Measurements from ENCODE around the gene PSMD11. TPM values are rescaled to one million over a fixed set of nuclear protein-coding genes. Genes with fewer than 3 reads are reported as not detected.
A peak's percentile ranks its signal among the peaks of the same experiment; 100 is the strongest.

The PSMD11 gene
- polyA plus RNA-seq, 1 of the 3 experiments (the other 2 are of a cell fraction) = 63.1 TPM

DNA sequence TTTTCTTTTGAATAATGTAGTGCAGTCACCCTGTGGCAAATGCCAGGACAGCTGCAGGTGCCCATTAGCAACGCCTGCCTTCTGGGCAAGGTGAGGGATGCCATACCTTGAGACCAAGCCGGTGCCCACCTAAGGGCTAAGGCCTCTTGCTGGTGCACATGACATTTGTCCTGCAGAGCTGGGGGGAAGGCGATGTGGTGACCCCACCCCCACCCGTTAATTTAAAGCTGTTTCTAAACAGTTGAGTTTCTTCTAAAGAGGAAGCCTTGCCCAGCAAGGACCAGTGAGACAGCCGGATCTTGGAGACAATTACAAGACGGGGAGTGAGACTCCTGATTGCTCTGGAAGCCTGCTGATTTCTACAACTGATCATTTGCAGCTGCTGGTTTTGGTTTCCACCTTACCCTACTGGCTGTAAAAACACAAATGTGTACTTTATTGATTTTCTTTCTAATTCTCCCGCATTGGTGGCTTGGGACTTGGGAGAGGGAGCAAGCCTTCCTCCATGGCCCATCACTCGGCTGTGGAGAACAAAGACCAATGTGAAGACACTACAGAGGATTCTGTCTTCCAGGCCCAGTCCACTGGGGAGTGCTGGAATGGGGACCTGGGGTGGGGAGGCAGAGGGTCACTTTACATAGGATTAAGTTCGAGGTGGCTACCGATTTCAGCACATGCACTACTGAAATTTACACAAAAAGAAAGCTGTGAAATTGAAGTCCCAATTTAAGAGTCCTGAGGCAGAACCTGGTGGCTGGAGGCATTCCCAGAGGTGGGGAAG is 45.2 kb downstream of the PSMD11 start:
- Histone ChIP-seq H3K9me3 (no peaks in the 10 kb centered on the region), H3K4me3 (ENCODE audit: low read depth in 2 of 2, low read length in 1 of 2) (peak overlapping the region in 1 of 2 experiments; percentile 1; a peak in 1 of 4 replicates), H3K36me3 (replicated peaks in 1 of 2; ENCODE audit: control insufficient read depth in 1 of 2, insufficient read depth in 2 of 2, low read length in 1 of 2) (peaks cover 0 to 32% of the 10 kb centered on the region in 2 experiments), H3K27me3 (ENCODE audit: insufficient read depth) (no peaks in the 10 kb centered on the region), H3K9ac (no peak overlapping the region), H4K20me1 (ENCODE audit: insufficient read depth) (peaks cover 10% of the 10 kb centered on the region; the same call in 1 of the 2 replicates), H3K4me2 (no peak overlapping the region), H3K4me1 (ENCODE audit: control insufficient read depth in 1 of 2, insufficient read depth in 2 of 2, low read depth in 1 of 2, low read length in 1 of 2) (peaks cover 0 to 49% of the 10 kb centered on the region in 2 experiments; a peak in 2 of 4 replicates), H2AFZ (ENCODE audit: low read depth) (no peak overlapping the region), H3F3A (replicated peaks; ENCODE audit: insufficient read depth) (peaks cover 12% of the 10 kb centered on the region), H3K9me2 (no peaks in the 10 kb centered on the region), H3K79me2 (ENCODE audit: insufficient read depth) (no peaks in the 10 kb centered on the region), H3K27ac (ENCODE audit: low read depth in 2 of 2, low read length in 1 of 2) (peak overlapping the region in 1 of 2 experiments; percentile 40; a peak in 2 of 4 replicates)
- ChIA-PET CTCF (interaction anchor here (0.6 to 11.0 kb wide), 4 partner anchors 28 to 184 kb away, joined by 3 to 102 read pairs (median 4); no protein-coding TSS in a partner anchor), POLR2A (interaction anchor here (0.6 to 1.1 kb wide), 2 partner anchors 9 to 21 kb away, joined by 3 to 4 read pairs; no protein-coding TSS in a partner anchor)
- 86% methylated on average over 8 of the region's 10 CpGs for WGBS (ENCODE audit: low lambda C conversion rate)
- TF ChIP-seq GATA2 (CRISPR knock-in tag; IDR thresholded peaks at IDR 0.05) (no peak), MXI1 (IDR thresholded peaks at IDR 0.05; ENCODE audit: low read depth, low read length) (no peak), JUND (IDR thresholded peaks at IDR 0.05) (no peak), TEAD4 (IDR thresholded peaks at IDR 0.05; ENCODE audit: borderline replicate concordance, insufficient read depth) (no peak), ELF1 (IDR thresholded peaks at IDR 0.05) (no peak), SIN3A (IDR thresholded peaks at IDR 0.05; ENCODE audit: borderline replicate concordance, low read depth, low read length) (no peak), EZH2phosphoT487 (IDR thresholded peaks at IDR 0.05; ENCODE audit: borderline replicate concordance, low read depth) (no peak), NRF1 (IDR thresholded peaks at IDR 0.05; ENCODE audit: low read depth, low read length) (no peak), POLR2AphosphoS5 (IDR thresholded peaks at IDR 0.05; ENCODE audit: low read depth, low read length) (no peak), FOXM1 (IDR thresholded peaks at IDR 0.05; ENCODE audit: low read depth) (no peak), GABPA (IDR thresholded peaks at IDR 0.05; ENCODE audit: low read depth) (no peak), MEF2A (IDR thresholded peaks at IDR 0.05; ENCODE audit: borderline replicate concordance, low read depth) (no peak), TAF1 (IDR thresholded peaks at IDR 0.05; ENCODE audit: borderline replicate concordance, low read depth, low read length) (no peak), SMC3 (IDR thresholded peaks at IDR 0.05; ENCODE audit: low read depth, low read length) (no peak)
- TF ChIP-seq, protein P1, sequence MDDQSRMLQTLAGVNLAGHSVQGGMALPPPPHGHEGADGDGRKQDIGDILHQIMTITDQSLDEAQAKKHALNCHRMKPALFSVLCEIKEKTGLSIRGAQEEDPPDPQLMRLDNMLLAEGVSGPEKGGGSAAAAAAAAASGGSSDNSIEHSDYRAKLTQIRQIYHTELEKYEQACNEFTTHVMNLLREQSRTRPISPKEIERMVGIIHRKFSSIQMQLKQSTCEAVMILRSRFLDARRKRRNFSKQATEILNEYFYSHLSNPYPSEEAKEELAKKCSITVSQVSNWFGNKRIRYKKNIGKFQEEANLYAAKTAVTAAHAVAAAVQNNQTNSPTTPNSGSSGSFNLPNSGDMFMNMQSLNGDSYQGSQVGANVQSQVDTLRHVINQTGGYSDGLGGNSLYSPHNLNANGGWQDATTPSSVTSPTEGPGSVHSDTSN (IDR thresholded peaks at IDR 0.05) = no peak
- TF ChIP-seq, protein P2, sequence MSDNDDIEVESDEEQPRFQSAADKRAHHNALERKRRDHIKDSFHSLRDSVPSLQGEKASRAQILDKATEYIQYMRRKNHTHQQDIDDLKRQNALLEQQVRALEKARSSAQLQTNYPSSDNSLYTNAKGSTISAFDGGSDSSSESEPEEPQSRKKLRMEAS (IDR thresholded peaks at IDR 0.05; ENCODE audit: low read depth) = no peak
- TF ChIP-seq, protein P3, sequence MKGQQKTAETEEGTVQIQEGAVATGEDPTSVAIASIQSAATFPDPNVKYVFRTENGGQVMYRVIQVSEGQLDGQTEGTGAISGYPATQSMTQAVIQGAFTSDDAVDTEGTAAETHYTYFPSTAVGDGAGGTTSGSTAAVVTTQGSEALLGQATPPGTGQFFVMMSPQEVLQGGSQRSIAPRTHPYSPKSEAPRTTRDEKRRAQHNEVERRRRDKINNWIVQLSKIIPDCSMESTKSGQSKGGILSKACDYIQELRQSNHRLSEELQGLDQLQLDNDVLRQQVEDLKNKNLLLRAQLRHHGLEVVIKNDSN (IDR thresholded peaks at IDR 0.05; ENCODE audit: borderline replicate concordance, low read depth) = no peak
- TF ChIP-seq, protein P4, sequence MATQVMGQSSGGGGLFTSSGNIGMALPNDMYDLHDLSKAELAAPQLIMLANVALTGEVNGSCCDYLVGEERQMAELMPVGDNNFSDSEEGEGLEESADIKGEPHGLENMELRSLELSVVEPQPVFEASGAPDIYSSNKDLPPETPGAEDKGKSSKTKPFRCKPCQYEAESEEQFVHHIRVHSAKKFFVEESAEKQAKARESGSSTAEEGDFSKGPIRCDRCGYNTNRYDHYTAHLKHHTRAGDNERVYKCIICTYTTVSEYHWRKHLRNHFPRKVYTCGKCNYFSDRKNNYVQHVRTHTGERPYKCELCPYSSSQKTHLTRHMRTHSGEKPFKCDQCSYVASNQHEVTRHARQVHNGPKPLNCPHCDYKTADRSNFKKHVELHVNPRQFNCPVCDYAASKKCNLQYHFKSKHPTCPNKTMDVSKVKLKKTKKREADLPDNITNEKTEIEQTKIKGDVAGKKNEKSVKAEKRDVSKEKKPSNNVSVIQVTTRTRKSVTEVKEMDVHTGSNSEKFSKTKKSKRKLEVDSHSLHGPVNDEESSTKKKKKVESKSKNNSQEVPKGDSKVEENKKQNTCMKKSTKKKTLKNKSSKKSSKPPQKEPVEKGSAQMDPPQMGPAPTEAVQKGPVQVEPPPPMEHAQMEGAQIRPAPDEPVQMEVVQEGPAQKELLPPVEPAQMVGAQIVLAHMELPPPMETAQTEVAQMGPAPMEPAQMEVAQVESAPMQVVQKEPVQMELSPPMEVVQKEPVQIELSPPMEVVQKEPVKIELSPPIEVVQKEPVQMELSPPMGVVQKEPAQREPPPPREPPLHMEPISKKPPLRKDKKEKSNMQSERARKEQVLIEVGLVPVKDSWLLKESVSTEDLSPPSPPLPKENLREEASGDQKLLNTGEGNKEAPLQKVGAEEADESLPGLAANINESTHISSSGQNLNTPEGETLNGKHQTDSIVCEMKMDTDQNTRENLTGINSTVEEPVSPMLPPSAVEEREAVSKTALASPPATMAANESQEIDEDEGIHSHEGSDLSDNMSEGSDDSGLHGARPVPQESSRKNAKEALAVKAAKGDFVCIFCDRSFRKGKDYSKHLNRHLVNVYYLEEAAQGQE (IDR thresholded peaks at IDR 0.05; ENCODE audit: low read depth, low read length) = no peak
- TF ChIP-seq, protein P5, sequence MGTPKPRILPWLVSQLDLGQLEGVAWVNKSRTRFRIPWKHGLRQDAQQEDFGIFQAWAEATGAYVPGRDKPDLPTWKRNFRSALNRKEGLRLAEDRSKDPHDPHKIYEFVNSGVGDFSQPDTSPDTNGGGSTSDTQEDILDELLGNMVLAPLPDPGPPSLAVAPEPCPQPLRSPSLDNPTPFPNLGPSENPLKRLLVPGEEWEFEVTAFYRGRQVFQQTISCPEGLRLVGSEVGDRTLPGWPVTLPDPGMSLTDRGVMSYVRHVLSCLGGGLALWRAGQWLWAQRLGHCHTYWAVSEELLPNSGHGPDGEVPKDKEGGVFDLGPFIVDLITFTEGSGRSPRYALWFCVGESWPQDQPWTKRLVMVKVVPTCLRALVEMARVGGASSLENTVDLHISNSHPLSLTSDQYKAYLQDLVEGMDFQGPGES (IDR thresholded peaks at IDR 0.05; ENCODE audit: low read depth, low read length) = no peak
- TF ChIP-seq, protein P6, sequence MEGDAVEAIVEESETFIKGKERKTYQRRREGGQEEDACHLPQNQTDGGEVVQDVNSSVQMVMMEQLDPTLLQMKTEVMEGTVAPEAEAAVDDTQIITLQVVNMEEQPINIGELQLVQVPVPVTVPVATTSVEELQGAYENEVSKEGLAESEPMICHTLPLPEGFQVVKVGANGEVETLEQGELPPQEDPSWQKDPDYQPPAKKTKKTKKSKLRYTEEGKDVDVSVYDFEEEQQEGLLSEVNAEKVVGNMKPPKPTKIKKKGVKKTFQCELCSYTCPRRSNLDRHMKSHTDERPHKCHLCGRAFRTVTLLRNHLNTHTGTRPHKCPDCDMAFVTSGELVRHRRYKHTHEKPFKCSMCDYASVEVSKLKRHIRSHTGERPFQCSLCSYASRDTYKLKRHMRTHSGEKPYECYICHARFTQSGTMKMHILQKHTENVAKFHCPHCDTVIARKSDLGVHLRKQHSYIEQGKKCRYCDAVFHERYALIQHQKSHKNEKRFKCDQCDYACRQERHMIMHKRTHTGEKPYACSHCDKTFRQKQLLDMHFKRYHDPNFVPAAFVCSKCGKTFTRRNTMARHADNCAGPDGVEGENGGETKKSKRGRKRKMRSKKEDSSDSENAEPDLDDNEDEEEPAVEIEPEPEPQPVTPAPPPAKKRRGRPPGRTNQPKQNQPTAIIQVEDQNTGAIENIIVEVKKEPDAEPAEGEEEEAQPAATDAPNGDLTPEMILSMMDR (IDR thresholded peaks at IDR 0.05) = no peak
- DNase-seq = no peak

Measured in SK-N-SH (cell line).